A673 (cell line): ENCODE measurements around the gene SLC4A4. TPM values are rescaled to one million over a fixed set of nuclear protein-coding genes. Genes with fewer than 3 reads are reported as not detected.

ENCODE experiments used
- BruUV-seq: library from RNA; stranded (reverse); fragments of 400-500 nt; replicated peaks from 2 replicates; lab custom pipeline; 2021; lab: Mats Ljungman, UMichigan
- CTCF ChIA-PET: fragments of 300-600 bp; sonication (Branson Sonifier 250); formaldehyde crosslinking; loops from one replicate; lab custom pipeline; 2022; ENCODE audit warnings: antibody characterized with exemption; lab: Charles Lee
- POLR2A ChIA-PET: fragments of 300-600 bp; sonication (Branson Sonifier 250); formaldehyde crosslinking; loops from one replicate; lab custom pipeline; 2022; ENCODE audit warnings: antibody characterized with exemption; ENCODE audit not compliant: low non-redundant PET; lab: Charles Lee
- DNase-seq: peaks from one replicate; pipeline ENCODE4 v3.0.0-alpha.2; 2015; ENCODE audit warnings: low spot score
- H3K27ac ChIP-seq: fragments of 200-600 bp; sonication (generic); 2 replicates; pipeline ENCODE4 v1.5.1; 2016; ENCODE audit warnings: mixed run types, low read depth, mild to moderate bottlenecking, mixed read lengths, antibody characterized with exemption, low read length; ENCODE audit not compliant: poor library complexity, severe bottlenecking
- H3K27me3 ChIP-seq: fragments of 200-600 bp; sonication (generic); replicated peaks from 2 replicates; pipeline ENCODE4 v1.6.1; 2017; ENCODE audit warnings: mixed run types, low read depth, mild to moderate bottlenecking, mixed read lengths, antibody characterized with exemption, low read length; ENCODE audit not compliant: insufficient read depth, poor library complexity
- H3K36me3 ChIP-seq: fragments of 200-600 bp; sonication (generic); 2 replicates; pipeline ENCODE4 v1.6.1; 2016; ENCODE audit warnings: mixed run types, mild to moderate bottlenecking, mixed read lengths, antibody characterized with exemption, low read length; ENCODE audit not compliant: insufficient read depth, poor library complexity, severe bottlenecking
- H3K4me1 ChIP-seq: fragments of 200-600 bp; sonication (generic); 2 replicates; pipeline ENCODE4 v1.6.1; 2017; ENCODE audit warnings: mixed run types, mild to moderate bottlenecking, mixed read lengths, antibody characterized with exemption, low read length; ENCODE audit not compliant: insufficient read depth, poor library complexity, severe bottlenecking
- H3K4me3 ChIP-seq: fragments of 200-600 bp; sonication (generic); 2 replicates; pipeline ENCODE4 v1.5.1; 2016; ENCODE audit warnings: low read depth, mixed run types, mild to moderate bottlenecking, mixed read lengths, low read length; ENCODE audit not compliant: poor library complexity, severe bottlenecking
- H3K9me3 ChIP-seq: fragments of 200-600 bp; sonication (generic); 2 replicates; pipeline ENCODE4 v1.6.1; 2016; ENCODE audit warnings: mixed run types, low read depth, mild to moderate bottlenecking, mixed read lengths, antibody characterized with exemption, low read length; ENCODE audit not compliant: poor library complexity, severe bottlenecking
- CTCF ChIP-seq: fragments of 300-800, 200-600 bp; sonication (generic); conservative IDR thresholded peaks from 2 replicates; pipeline ENCODE4 v1.5.1; 2017; ENCODE audit warnings: low read depth, mild to moderate bottlenecking, antibody characterized with exemption, low read length, moderate library complexity, mixed read lengths
- EZH2 ChIP-seq: fragments of 200-600 bp; sonication (generic); IDR thresholded peaks from 2 replicates; pipeline ENCODE4 v1.6.1; 2017; ENCODE audit warnings: borderline replicate concordance, low read depth, mild to moderate bottlenecking, mixed read lengths, antibody characterized with exemption, low read length; ENCODE audit not compliant: poor library complexity, severe bottlenecking
- intact Hi-C: fragments of 100-400 bp; cut with micrococcal nuclease; formaldehyde crosslinking; loops from one replicate; pipeline ENCODE4 v1.10.0; 2022; ENCODE audit not compliant: unreplicated experiment
- total RNA-seq: library from RNA; stranded (reverse); gene quantifications from 2 replicates; pipeline ENCODE4 v1.2.3, GENCODE V29; 2021

The SLC4A4 gene
- total RNA-seq, 1 experiment from 2014 or later = 1.2 TPM

GRCh38 chr4:71537551-71538065 is 198.8 kb downstream of the SLC4A4 start:
- ChIA-PET POLR2A (no interaction called here), CTCF (no interaction called here)
- Histone ChIP-seq H3K27ac (no peak overlapping the region), H3K27me3 (no peaks in the 10 kb centered on the region), H3K4me1 (no peaks in the 10 kb centered on the region), H3K36me3 (no peaks in the 10 kb centered on the region), H3K9me3 (no peaks in the 10 kb centered on the region), H3K4me3 (no peak overlapping the region)
- no peak for TF ChIP-seq EZH2
- no peak for TF ChIP-seq CTCF
- intact Hi-C loops = no loop called here
- DNase-seq = no peak
- no TSS peak for BruUV-seq

- Histone ChIP-seq H3K4me3 (no peak overlapping the region), H3K4me1 (no peaks in the 10 kb centered on the region), H3K27me3 (no peaks in the 10 kb centered on the region), H3K9me3 (no peaks in the 10 kb centered on the region), H3K36me3 (no peaks in the 10 kb centered on the region), H3K27ac (no peak overlapping the region)
- no TSS peak for BruUV-seq
- intact Hi-C loops = no loop called here
- TF ChIP-seq EZH2 = no peak
- TF ChIP-seq CTCF = no peak
- ChIA-PET CTCF (no interaction called here), POLR2A (no interaction called here)
- no peak for DNase-seq
Measured at GRCh38 chr4:71538528-71538927, 199.7 kb downstream of the SLC4A4 start.

GRCh38 chr4:71540749-71541269 is 202.0 kb downstream of the SLC4A4 start:
- BruUV-seq = no TSS peak
- Histone ChIP-seq H3K4me1 (no peaks in the 10 kb centered on the region), H3K36me3 (no peaks in the 10 kb centered on the region), H3K27ac (no peak overlapping the region), H3K4me3 (no peak overlapping the region), H3K9me3 (no peaks in the 10 kb centered on the region), H3K27me3 (no peaks in the 10 kb centered on the region)
- DNase-seq = peak; percentile 44
- TF ChIP-seq EZH2 (no peak), CTCF (0 out of 2 replicates have a peak, but pooled peaks have one; percentile 23)
- POLR2A ChIA-PET = no interaction called here
- CTCF ChIA-PET = no interaction called here
- intact Hi-C loops = no loop called here
